Skin of body (tissue), 2 donors: ENCODE measurements around the gene DNPH1. TPM values are rescaled to one million over a fixed set of nuclear protein-coding genes. Genes with fewer than 3 reads are reported as not detected.

Source experiments
- DNase-seq: peaks from one replicate; lab custom pipeline; 2025; lab: John Stamatoyannopoulos, UW
- total RNA-seq: library from RNA; depleted of rRNA; stranded (reverse); fragments of >200 nt; gene quantifications from one replicate; pipeline ENCODE4 v1.2.3, GENCODE V29; 2014

The DNPH1 gene
- total RNA-seq, 1 donor from 2014 or later = 26.3 TPM

DNA sequence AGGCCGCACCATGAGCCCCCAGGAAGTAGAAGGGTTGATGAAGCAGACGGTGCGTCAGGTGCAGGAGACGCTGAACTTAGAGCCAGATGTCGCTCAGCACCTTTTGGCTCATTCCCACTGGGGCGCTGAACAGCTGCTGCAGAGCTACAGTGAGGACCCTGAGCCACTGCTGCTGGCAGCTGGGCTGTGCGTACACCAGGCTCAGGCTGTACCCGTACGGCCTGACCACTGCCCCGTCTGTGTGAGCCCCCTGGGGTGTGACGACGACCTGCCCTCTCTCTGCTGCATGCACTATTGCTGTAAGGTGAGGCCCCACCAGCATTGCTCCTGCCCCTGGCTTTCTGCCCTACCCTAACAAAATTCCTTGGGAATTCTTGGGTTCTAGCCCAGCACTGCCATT is 13.1 kb downstream of the DNPH1 start:
- DNase-seq = no peak

DNA sequence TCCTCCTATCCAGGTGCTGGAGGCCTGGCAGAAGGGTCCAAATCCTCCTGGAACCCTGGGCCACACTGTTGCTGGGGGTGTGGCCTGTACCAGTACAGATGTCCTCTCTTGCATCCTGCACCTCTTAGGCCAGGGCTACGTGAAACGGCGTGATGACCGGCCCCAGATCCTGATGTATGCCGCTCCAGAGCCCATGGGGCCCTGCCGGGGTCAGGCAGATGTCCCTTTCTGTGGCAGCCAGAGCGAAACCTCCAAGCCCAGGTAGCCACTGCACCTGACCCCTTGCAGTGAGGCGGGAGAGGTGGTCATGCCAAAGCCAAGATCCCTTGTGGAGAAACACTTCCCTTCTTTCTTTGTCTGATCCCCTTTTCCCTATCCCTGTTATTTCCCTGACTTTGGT is 14.2 kb downstream of the DNPH1 start:
- DNase-seq = no peak

DNA sequence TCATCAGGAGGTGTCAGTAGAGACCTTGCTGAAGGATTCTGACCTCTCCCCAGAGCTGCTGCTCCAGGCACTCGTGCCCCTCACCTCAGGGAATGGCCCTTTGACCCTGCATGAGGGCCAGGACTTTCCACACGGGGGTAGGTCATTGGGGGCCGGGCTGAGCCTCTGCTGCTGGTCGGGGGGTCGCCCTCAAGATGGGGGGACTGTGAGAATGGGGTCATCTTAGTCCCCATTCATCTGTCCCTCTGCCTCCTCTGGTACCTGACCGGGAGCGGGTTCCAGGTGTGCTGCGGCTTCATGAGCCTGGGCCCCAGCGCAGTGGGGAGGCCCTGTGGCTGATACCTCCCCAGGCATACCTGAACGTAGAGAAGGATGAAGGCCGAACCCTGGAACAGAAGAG is 15.8 kb downstream of the DNPH1 start:
- no peak for DNase-seq

DNA sequence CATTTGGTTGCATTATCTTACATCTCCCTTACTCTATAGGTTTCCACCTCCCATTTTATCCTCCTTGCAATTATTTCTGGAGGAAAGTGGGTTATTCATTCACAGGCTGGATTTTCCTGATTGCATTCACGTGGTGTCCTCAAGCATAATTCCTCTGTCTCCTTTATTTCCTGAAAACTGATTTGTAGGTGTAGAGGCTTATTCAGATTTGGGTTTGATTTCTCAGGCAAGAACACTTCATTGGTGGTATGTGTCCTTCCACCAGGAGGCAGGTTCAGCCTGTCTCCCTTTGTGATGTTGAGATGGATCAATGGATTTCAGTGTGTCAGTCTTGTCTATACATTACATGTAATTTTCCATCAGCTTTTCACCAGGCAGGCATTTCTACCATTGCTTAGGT is 17.3 kb downstream of the DNPH1 start:
- no peak for DNase-seq

DNA sequence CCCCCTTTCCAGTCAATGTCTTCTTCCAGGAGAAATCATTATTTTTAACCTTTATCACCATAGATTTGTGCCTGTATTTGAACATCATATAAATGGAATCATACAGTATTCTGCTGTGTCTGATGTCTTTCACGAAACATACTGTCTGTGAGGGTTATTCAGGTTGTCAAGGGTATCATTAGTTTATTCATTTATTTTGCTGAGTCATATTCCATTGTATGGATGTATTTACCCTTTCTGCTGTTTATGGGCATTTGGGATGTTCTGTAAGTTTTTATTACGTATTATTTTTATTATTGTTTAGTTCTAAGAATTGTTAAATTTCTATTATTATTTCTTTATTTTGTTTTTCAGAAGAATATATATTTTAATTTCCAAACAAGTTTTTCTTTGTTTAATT is 22.0 kb downstream of the DNPH1 start:
- no peak for DNase-seq

DNA sequence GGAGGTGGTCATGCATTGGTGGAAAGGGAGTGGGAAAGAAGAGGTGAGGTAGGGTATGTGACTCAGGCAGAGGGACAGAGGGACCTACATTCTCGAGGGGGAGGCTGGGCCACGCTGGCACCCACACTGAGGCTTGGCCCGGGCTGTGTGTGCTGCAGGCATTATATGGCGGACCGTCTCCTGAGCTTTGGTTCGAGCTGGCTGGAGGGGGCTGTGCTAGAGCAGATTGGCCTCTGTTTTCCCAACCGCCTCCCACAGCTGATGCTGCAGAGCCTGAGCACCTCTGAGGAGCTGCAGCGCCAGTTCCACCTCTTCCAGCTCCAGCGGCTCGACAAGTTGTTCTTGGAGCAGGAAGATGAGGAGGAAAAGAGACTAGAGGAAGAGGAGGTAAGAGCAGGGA is 23.4 kb downstream of the DNPH1 start:
- DNase-seq = no peak

DNA sequence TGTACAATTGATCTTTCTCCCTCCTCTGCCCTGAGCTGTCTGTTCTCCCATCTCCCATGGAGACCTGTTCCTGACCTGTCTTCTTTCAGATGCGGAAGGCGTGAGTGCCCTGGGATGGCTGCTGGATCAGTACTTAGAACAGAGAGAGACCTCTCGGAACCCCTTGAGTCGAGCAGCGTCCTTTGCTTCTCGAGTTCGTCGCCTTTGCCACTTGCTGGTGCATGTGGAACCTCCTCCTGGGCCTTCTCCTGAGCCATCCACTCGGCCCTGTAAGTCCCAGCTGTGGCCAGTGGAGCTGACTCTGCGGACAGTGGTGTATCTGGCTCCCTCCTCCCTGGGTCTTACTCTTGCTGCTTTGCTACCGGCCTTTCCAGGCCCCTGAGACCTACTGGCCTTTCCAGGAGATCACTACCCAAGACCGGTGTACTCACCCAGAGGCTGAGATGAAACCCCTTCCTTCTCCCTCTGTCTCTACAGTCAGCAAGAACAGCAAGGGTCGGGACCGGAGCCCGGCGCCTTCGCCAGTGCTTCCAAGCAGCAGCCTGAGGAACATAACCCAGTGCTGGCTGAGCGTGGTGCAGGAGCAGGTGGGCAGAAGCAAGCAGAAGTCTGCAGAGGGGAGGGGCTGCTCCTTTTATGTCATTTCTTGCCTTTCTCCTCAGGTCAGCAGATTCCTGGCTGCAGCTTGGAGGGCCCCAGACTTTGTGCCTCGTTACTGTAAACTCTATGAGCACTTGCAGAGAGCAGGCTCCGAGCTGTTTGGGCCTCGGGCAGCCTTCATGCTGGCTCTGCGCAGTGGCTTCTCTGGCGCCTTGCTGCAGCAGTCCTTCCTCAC is 24.8 kb downstream of the DNPH1 start:
- DNase-seq = no peak

DNA sequence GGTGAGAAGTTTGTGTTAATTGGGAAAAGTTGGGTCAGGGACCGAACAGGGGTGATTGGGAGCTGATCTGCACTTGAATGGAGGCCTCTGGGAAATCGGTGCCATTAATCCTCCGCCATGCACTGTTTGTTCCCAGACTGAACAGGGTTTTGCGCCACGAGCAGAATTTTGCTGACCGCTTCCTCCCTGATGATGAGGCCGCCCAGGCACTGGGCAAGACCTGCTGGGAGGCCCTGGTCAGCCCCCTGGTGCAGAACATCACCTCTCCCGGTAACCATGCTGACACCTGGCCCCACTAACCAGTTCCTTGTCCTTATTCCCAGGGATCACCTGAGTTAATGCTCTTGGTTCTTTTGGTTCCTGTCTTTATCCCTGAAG is 25.6 kb downstream of the DNPH1 start:
- no peak for DNase-seq

DNA sequence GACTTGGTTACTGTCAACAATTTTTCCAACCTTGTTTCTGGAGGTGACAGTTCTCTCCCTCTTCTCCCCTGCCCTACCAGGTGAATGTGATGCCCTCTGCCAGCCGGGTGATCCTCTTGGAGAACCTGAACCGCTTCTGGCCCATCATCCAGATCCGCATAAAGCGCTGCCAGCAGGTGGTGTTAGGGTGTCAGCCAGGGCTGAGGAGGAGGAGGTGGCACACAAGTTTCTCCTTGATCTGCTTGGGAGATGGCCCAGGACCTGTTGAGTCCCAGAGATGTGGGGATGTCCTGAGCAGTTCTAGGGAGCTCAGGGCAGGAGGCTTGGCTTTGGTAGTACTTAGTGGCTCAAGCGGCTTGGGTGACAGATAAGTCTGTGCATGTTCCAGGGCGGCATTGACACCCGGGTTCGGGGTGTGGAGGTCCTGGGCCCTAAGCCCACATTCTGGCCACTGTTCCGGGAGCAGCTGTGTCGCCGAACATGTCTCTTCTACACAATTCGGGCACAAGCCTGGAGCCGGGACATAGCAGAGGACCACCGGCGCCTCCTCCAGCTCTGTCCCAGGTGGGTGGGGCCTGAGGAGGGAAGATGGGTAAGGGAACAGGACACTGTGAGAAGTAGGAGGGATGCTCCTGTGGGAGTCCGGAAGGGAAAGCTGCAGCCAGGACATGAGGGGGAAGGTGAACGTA is 26.1 kb downstream of the DNPH1 start:
- DNase-seq = no peak

DNA sequence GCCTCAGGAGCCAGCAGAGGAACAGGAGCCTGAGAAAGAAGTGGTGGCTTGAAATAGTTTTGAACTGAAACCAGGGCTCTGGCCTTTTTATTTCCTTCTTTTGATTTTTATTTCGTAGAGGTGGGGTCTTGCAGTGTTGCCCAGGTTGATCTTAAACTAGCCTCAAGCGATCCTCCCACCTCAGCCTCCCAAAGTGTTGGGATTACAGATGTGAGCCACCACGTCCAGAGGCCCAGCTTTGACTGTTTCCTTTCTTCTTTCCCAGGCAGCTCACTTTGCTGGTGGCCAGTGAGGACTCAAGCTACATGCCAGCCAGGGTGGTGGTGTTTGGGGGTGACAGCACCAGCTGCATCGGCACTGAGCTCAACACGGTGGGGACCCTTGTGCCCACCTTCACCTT is 26.8 kb downstream of the DNPH1 start:
- no peak for DNase-seq

DNA sequence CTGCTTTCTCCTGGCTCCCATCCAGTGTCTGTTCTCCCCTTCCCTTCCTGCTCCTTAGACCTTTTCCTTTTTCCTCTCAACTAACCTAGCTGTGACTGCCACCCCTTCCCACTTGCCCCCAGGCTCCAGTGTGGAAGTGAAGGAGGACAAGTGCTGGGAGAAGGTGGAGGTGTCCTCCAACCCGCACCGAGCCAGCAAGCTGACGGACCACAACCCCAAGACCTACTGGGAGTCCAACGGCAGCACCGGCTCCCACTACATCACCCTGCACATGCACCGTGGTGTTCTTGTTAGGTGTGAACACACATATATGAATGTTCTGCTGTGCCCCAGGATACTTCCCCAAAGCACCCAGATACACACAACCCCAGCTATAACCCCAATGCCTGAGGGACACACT is 28.7 kb downstream of the DNPH1 start:
- DNase-seq = no peak

DNA sequence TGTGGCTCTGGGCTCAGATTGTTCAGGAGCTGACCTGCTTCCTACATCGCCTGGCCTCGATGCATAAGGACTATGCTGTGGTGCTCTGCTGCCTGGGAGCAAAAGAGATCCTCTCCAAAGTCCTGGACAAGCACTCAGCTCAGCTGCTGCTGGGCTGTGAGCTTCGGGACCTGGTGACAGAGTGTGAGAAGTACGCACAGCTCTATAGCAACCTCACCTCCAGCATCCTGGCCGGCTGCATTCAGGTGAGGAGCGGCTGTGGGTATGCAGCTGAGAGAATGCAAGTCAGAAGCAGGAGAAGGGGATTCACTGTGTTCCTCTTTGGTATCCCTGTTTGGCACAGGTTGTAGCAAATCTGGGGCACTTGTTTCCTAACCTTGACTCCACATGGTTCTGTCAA is 29.4 kb downstream of the DNPH1 start:
- no peak for DNase-seq

DNA sequence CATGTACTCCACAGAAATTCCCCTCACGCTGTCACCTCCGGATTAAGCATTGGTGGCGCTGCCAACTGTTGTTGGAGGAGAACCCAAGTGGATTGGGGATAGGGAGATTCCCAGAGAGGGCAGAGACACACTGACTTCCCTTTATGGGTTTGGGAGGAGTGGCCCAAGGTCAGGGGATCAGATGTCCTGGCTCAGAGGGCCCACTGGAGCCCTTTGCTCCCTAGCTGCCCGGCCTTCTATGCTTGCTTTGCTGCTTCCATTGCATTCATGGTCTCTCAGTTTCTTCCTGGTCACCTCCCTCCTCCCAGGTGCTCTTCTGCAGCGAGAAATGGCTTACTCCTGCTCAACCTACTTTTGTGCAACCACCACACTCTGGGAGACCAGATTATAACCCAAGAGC is 32.9 kb downstream of the DNPH1 start:
- DNase-seq = no peak

DNA sequence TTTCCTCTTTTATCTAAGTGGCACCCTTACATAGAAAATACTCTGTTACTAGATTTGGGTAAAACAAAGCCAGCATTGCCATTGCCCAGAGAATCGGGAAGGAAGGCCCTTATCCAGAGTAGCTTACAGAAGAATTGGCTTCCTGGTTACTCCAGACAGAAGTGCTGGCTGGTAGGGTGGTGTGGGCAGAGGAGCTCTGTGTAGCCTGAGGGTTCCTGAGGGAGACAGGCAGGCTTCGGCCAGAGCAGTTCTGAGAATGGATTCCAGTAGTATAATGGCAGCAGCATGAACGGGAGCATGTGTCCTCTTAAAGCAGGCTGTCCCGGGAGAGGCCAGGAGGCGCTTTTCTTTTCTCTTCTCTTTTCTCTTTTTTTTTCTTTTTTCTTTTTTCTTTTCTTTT is 35.4 kb downstream of the DNPH1 start:
- DNase-seq = no peak

DNA sequence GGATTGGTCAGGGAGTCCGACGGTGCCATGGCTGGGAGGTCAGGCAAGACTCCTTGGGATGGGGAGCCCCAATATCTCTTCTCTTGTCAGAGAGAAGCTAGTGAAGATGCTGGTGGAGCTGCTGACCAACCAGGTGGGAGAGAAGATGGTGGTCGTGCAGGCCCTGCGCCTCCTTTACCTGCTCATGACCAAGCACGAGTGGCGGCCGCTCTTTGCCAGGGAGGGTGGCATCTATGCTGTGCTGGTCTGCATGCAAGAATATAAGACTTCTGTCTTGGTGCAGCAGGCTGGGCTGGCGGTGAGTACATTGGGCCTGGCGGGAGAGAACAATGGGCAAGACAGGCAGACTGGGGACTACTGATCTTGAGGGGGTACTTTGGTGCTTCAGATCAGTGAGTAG is 36.4 kb downstream of the DNPH1 start:
- no peak for DNase-seq

DNA sequence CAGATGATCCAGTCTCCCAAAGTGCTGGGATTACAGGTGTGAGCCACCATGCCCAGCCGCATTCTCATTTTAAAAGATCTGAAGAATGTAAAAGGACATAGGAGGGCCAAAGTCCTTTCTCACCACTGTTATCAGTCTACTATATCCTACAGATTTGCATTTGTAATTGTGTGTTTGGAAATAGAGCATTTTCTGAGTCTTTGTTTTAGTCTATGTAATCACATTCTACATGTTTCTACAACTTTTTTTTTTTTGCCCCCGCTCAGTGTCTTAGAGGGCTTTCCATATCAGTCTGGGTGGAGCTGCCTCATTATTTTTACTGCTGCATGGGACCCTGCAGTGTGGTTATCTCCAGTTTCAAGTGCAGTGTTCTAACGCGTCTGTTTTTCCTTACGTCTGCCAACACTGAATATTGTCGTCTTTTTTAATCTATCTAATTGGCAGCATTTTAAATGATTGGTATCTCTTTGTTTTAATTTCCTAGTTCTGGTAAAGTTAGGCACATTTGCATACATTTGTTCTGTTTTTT is 39.4 kb downstream of the DNPH1 start:
- no peak for DNase-seq

DNA sequence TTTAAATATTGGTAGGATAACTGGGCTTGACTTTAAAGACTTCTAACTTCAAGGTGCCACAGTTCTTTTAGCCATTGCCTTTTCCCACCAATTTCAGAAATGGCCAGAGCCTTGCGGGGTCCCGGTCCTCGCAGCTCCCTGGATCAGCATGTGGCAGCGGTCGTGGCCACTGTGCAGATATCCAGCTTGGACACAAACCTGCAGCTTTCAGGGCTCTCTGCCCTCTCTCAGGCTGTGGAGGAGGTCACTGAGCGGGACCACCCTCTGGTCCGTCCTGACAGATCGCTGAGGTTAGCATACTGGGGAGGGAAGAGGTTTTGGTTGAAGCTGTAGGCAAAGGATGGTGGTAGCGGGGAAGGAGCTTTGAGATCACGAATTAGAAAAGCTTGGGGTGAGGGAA is 40.9 kb downstream of the DNPH1 start:
- DNase-seq = no peak

DNA sequence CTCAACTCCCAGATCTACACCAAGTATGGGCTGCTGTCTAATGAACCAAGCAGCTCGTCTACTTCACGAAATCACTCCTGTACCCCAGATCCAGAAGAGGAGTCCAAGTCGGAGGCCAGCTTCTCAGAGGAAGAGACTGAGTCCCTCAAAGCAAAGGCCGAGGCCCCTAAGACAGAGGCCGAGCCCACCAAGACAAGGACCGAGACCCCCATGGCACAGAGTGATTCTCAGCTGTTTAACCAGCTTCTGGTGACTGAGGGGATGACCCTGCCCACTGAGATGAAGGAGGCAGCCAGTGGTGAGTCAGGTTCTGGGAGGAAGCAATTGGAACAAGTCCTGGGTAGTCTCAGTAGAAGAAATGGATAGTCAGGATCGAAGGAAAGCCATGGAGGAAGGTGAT is 41.5 kb downstream of the DNPH1 start:
- DNase-seq = no peak

DNA sequence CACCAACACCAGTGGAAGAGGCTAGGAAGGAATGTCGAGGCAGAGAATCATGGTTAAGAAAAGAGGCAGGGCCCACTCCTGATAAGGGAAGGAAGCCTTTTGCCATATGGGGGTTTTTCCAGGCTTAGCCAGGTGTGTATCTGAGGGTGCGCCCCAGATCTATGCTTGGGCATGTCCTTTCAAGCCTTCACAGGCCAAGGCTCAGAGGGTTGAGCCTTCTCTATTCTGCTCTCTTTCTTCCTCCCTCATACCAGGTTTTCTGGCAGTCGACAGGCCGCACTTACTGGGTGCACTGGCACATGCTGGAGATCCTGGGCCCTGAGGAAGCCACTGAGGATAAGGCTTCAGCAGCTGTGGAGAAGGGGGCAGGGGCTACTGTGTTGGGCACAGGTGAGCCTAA is 42.6 kb downstream of the DNPH1 start:
- no peak for DNase-seq

DNA sequence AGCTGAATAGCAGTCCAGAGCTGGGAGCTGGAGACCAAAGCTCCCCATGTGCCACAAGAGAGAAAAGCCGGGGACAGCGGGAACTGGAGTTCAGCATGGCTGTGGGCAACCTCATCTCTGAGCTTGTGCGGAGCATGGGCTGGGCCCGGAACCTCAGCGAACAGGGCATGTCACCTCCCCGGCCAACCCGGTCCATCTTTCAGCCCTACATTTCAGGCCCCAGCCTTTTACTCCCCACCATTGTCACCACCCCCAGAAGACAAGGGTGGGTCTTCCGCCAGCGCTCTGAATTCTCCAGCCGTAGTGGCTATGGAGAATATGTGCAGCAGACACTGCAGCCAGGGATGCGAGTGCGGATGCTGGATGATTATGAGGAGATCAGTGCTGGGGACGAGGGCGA is 43.3 kb downstream of the DNPH1 start:
- no peak for DNase-seq

DNA sequence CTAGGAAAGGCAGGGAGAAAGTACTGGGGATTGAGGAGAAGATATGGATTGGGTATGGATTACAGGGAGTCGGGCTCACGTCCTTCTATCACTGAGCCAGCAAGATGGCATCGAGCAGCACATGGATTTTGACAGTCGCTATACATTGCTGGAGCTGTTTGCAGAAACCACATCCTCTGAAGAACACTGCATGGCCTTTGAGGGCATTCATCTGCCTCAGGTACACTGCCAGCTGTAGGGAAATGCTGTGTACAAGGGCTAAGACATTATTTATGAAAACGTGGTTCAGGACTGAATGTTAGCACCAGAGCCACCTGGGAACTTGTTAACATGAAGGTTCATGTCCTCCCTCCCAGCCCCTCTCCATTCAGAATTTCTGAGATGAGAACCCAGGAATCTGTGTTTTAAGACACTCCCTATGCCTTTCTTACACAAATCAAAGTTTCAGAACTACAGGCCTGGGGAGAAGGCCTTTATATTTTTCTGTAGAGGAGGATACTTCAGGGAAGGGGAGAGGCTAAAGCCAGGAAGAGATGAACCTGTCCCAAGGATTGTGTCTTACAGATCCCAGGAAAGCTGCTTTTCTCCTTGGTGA is 43.8 kb downstream of the DNPH1 start:
- DNase-seq = no peak

DNA sequence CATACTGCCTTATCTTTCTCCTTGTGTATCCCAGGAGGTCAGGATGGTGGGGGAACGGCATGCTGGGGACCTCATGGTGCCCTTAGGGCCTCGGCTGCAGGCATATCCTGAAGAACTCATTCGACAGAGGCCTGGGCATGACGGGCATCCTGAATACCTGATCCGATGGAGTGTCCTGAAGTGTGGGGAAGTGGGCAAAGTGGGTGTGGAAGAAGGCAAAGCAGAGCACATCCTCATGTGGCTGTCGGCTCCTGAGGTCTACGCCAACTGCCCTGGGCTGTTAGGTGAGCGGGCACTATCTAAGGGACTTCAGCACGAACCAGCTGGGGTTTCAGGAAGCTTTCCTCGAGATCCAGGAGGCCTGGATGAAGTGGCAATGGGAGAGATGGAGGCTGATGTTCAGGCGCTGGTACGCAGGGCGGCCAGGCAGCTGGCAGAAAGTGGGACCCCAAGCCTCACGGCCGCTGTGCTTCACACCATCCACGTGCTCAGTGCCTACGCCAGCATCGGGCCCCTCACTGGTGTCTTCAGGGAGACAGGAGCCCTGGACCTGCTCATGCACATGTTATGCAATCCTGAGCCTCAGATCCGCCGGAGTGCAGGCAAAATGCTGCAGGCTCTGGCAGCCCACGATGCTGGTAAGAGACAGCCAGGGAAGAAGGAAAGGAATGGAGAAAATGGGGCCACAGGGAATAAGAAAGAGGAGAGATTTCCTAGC is 44.9 kb downstream of the DNPH1 start:
- no peak for DNase-seq
